ENCODE results near the gene TMEM240.
"Not testable (repeated sequence)": the region's sequence is repeated elsewhere in the genome, so short reads cannot be mapped to it uniquely, and the experiment has no call there.

TMEM240 gene

GRCh38 chr1:1556961-1557360, 16.5 kb upstream of the TMEM240 start:
- not testable (repeated sequence) for DNase-seq

- DNase-seq: no peak
These were observed 16.1 kb upstream of the TMEM240 start for GRCh38 chr1:1556505-1556904.

GRCh38 chr1:1554926-1555915, 14.8 kb upstream of the TMEM240 start:
- no peak for DNase-seq

GRCh38 chr1:1554550-1554925, 14.1 kb upstream of the TMEM240 start:
- no peak for DNase-seq

GRCh38 chr1:1553821-1554494, 13.5 kb upstream of the TMEM240 start:
- no peak for DNase-seq

GRCh38 chr1:1552263-1552639, 11.8 kb upstream of the TMEM240 start:
- DNase-seq: no peak

- DNase-seq: no peak
These were observed 11.3 kb upstream of the TMEM240 start for GRCh38 chr1:1551524-1552262.

GRCh38 chr1:1550591-1551432, 10.4 kb upstream of the TMEM240 start:
- DNase-seq: no peak

GRCh38 chr1:1550087-1550486, 9.7 kb upstream of the TMEM240 start:
- no peak for DNase-seq

GRCh38 chr1:1548591-1548990, 8.2 kb upstream of the TMEM240 start:
- no peak for DNase-seq

- no peak for DNase-seq
These were observed 7.1 kb upstream of the TMEM240 start for GRCh38 chr1:1547476-1547875.

GRCh38 chr1:1547011-1547410, 6.6 kb upstream of the TMEM240 start:
- no peak for DNase-seq

GRCh38 chr1:1545946-1546737, 5.7 kb upstream of the TMEM240 start:
- no peak for DNase-seq

GRCh38 chr1:1544544-1544943, 4.1 kb upstream of the TMEM240 start:
- DNase-seq: no peak

- DNase-seq: no peak
These were observed 3.3 kb upstream of the TMEM240 start for GRCh38 chr1:1543706-1544099.

GRCh38 chr1:1542766-1543705, 2.6 kb upstream of the TMEM240 start:
- no peak for DNase-seq

- DNase-seq: no peak
These were observed 1.7 kb upstream of the TMEM240 start for GRCh38 chr1:1541956-1542765.

- no peak for DNase-seq
These were observed 599 bp upstream of the TMEM240 start for GRCh38 chr1:1540818-1541628.
